Colonic mucosa (tissue), 4 donors: ENCODE measurements around the gene LYRM1. TPM values are rescaled to one million over a fixed set of nuclear protein-coding genes. Genes with fewer than 3 reads are reported as not detected.
A peak's percentile ranks its signal among the peaks of the same experiment; 100 is the strongest.

ENCODE experiments used
- DNase-seq: peaks from one replicate; pipeline ENCODE4 v3.0.0-alpha.2; 2020
- H3K27ac ChIP-seq: fragments of 200-600 bp; one replicate; pipeline ENCODE4 v1.8.0; 2021
- H3K27me3 ChIP-seq: fragments of 200-600 bp; one replicate; pipeline ENCODE4 v1.8.0; 2021
- H3K36me3 ChIP-seq: fragments of 200-600 bp; one replicate; pipeline ENCODE4 v1.8.0; 2021
- H3K4me1 ChIP-seq: fragments of 200-600 bp; one replicate; pipeline ENCODE4 v1.8.0; 2021; ENCODE audit warnings: mild to moderate bottlenecking
- H3K4me3 ChIP-seq: fragments of 200-600 bp; one replicate; pipeline ENCODE4 v1.8.0; 2021
- H3K9ac ChIP-seq, 2 donors: one replicate each; pipeline ENCODE4 v1.7.0; 2013; ENCODE audit warnings: control low read depth in 2 of 2, low read depth in 2 of 2, low read length in 2 of 2
- H3K9me3 ChIP-seq: fragments of 200-600 bp; one replicate; pipeline ENCODE4 v1.8.0; 2021
- CTCF ChIP-seq: fragments of 200-600 bp; IDR thresholded peaks from one replicate; pipeline ENCODE4 v1.8.0; 2022; ENCODE audit warnings: antibody characterized with exemption, mild to moderate bottlenecking
- intact Hi-C: fragments of 100-400 bp; cut with DNase I; formaldehyde crosslinking; loops from one replicate; pipeline ENCODE4 v1.14.1; 2022
- total RNA-seq, 2 donors: library from RNA; stranded (reverse); fragmentation: NEBNext Ultra II Directional in 1 of 2; extraction: Animal tissue kit (Norgen Biotek cat#: 25700) in 1 of 2; gene quantifications; one replicate each; pipeline ENCODE4 v1.2.1, GENCODE V29; 2021
- donor health status: healthy.
- donor health status: DM: no; HTN: no; CAD: no.
- donor health status: DM: no; HTN: no; CAD: no.

The LYRM1 gene
- total RNA-seq, 2 donors from 2014 or later = 17.6 to 21.2 TPM

- Histone ChIP-seq H3K9me3 (no peaks in the 10 kb centered on the region), H3K9ac (no peak overlapping the region), H3K36me3 (no peaks in the 10 kb centered on the region), H3K4me1 (peaks cover 6% of the 10 kb centered on the region), H3K27me3 (no peaks in the 10 kb centered on the region), H3K4me3 (no peak overlapping the region), H3K27ac (peak overlapping the region; percentile 18)
- intact Hi-C loops = loop anchor here (10.0 kb wide), 1 partner anchor 56 kb away; no protein-coding TSS in a partner anchor
- TF ChIP-seq CTCF = no peak
- DNase-seq = no peak
Measured at GRCh38 chr16:20910781-20911321, 10.3 kb downstream of the LYRM1 start.

DNA sequence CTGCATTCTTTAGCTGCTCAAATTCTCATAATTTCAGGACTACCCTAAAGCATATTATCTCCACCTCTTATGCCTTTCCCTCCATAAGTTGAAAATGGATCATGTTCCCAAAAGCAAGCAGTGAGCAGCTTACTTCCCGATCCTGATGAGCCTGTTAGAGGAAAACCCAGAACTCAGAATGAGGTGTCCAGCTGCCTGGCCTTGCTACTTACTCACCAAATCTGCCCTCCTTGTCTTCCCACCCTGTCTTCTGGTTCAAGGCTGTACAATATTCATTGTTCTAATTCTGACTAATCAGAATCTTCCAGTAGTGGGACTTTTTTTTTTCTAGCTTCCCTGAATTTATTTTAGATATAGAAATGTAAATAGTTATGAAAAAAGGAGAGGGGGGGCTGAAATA, 10.8 kb downstream of the LYRM1 start:
- Histone ChIP-seq H3K27me3 (no peaks in the 10 kb centered on the region), H3K36me3 (no peaks in the 10 kb centered on the region), H3K27ac (peak overlapping the region; percentile 18), H3K9me3 (no peaks in the 10 kb centered on the region), H3K4me1 (peaks cover 6% of the 10 kb centered on the region), H3K9ac (no peak overlapping the region), H3K4me3 (no peak overlapping the region)
- no peak for DNase-seq
- TF ChIP-seq CTCF = no peak
- intact Hi-C loops = loop anchor here (10.0 kb wide), 1 partner anchor 57 kb away; no protein-coding TSS in a partner anchor

GRCh38 chr16:20916289-20916688, 15.7 kb downstream of the LYRM1 start:
- intact Hi-C loops = loop anchor here (10.0 kb wide), 1 partner anchor 61 kb away; no protein-coding TSS in a partner anchor
- H3K9ac ChIP-seq = no peak overlapping the region
- no peak for TF ChIP-seq CTCF
- no peaks in the 10 kb centered on the region for H3K9me3 ChIP-seq
- no peak overlapping the region for H3K4me3 ChIP-seq
- no peaks in the 10 kb centered on the region for H3K36me3 ChIP-seq
- H3K27me3 ChIP-seq = no peaks in the 10 kb centered on the region
- DNase-seq = no peak
- H3K4me1 ChIP-seq = peaks cover 2% of the 10 kb centered on the region
- no peak overlapping the region for H3K27ac ChIP-seq

DNA sequence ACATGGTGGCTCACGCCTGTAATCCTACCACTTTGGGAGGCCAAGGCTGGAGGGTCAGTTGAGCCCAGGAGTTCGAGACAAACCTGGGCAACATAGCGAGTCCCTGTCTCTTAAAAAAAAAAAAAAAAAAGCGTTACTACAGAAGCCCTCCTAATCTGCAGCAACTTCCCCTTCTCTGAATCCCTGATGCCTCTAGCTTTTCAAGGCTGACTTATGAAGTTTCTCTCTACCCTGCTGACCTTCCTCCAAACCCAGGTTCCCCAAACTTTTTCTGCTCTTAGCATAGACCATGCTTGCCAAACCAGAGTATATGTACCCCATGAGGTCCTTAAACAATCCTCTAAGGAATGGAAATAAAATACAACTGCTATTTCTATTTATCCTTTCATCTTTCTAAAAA, 16.4 kb downstream of the LYRM1 start:
- intact Hi-C loops = loop anchor here (10.0 kb wide), 1 partner anchor 62 kb away; no protein-coding TSS in a partner anchor
- TF ChIP-seq CTCF = no peak
- no peak overlapping the region for H3K9ac ChIP-seq
- no peak overlapping the region for H3K4me3 ChIP-seq
- no peak for DNase-seq
- no peaks in the 10 kb centered on the region for H3K9me3 ChIP-seq
- H3K27ac ChIP-seq = no peak overlapping the region
- H3K36me3 ChIP-seq = no peaks in the 10 kb centered on the region
- H3K27me3 ChIP-seq = no peaks in the 10 kb centered on the region
- no peaks in the 10 kb centered on the region for H3K4me1 ChIP-seq

- intact Hi-C loops = loop anchor here (10.0 kb wide), 1 partner anchor 64 kb away; no protein-coding TSS in a partner anchor
- Histone ChIP-seq H3K4me1 (no peaks in the 10 kb centered on the region), H3K36me3 (no peaks in the 10 kb centered on the region), H3K4me3 (no peak overlapping the region), H3K27ac (no peak overlapping the region), H3K9me3 (no peaks in the 10 kb centered on the region), H3K9ac (no peak overlapping the region), H3K27me3 (no peaks in the 10 kb centered on the region)
- no peak for TF ChIP-seq CTCF
- DNase-seq = no peak
Measured at GRCh38 chr16:20918486-20919239, 18.1 kb downstream of the LYRM1 start.
